ENCODE results near the gene TUBGCP2.

DNA sequence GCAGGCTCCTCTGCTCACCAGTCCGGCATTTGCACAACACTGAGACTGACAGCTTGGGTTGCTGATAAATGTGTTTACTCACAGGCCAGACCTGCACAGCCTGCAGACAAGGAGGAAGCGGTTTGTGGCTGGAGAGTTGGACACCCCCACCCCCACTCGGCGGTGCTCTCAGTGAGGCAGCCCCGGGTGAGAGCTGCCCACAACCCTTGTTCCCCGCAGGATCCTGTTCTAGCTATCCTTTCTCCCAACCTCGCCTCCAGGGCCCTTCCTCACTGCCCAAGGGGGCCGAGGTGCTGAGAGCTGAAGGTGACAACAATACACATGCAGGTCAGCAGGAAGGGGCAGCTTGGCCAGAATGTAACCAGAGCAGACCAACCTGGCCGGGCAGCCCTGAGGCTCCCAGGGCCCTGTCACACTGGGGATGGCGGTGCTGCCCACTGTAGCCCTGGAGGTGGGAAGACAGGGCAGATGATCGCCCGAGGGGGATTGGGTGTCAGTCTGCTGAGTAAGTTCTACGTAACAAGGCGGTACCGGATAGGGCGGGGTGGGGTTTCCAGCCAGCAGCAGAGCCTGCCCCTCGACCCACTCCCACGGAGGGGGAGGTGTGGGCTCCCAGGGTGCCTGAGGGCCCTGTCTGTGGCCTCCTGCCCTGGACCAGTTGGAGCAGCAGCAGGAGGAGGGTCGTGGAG, 30.0 kb downstream of the TUBGCP2 start:
- TF ChIP-seq POLR2A (IDR thresholded peaks at IDR 0.05), result no peak
- TF ChIP-seq, protein P1, sequence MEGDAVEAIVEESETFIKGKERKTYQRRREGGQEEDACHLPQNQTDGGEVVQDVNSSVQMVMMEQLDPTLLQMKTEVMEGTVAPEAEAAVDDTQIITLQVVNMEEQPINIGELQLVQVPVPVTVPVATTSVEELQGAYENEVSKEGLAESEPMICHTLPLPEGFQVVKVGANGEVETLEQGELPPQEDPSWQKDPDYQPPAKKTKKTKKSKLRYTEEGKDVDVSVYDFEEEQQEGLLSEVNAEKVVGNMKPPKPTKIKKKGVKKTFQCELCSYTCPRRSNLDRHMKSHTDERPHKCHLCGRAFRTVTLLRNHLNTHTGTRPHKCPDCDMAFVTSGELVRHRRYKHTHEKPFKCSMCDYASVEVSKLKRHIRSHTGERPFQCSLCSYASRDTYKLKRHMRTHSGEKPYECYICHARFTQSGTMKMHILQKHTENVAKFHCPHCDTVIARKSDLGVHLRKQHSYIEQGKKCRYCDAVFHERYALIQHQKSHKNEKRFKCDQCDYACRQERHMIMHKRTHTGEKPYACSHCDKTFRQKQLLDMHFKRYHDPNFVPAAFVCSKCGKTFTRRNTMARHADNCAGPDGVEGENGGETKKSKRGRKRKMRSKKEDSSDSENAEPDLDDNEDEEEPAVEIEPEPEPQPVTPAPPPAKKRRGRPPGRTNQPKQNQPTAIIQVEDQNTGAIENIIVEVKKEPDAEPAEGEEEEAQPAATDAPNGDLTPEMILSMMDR (IDR thresholded peaks at IDR 0.05), result no peak

Measured in heart left ventricle (tissue), 13 donors.